ENCODE measurements around the gene LEFTY1.

The LEFTY1 gene

GRCh38 chr1:225899044-225899925 is 10.3 kb upstream of the LEFTY1 start:
- Histone ChIP-seq H3K79me2 (ENCODE audit: low read length) (no peaks in the 10 kb centered on the region), H3K9me3 (ENCODE audit: insufficient read depth, low read length) (no peaks in the 10 kb centered on the region), H3K36me3 (replicated peaks; ENCODE audit: low read depth, low read length) (no peaks in the 10 kb centered on the region), H4K20me1 (ENCODE audit: insufficient read depth, low read length) (no peaks in the 10 kb centered on the region), H3K4me3 (ENCODE audit: low read length) (no peak overlapping the region), H3K4me1 (ENCODE audit: low read length) (peaks cover 27% of the 10 kb centered on the region), H2AFZ (ENCODE audit: low read depth, low read length) (no peak overlapping the region), H3K27ac (ENCODE audit: low read length) (no peak overlapping the region), H3K9ac (ENCODE audit: low read length) (no peak overlapping the region), H3K27me3 (ENCODE audit: low read depth, low read length) (no peaks in the 10 kb centered on the region), H3K4me2 (ENCODE audit: low read length) (no peak overlapping the region)
- TF ChIP-seq EZH2phosphoT487 (IDR thresholded peaks at IDR 0.05; ENCODE audit: low read depth) (no peak), CTCF (IDR thresholded peaks at IDR 0.05; ENCODE audit: low read depth, low read length) (no peak)

DNA sequence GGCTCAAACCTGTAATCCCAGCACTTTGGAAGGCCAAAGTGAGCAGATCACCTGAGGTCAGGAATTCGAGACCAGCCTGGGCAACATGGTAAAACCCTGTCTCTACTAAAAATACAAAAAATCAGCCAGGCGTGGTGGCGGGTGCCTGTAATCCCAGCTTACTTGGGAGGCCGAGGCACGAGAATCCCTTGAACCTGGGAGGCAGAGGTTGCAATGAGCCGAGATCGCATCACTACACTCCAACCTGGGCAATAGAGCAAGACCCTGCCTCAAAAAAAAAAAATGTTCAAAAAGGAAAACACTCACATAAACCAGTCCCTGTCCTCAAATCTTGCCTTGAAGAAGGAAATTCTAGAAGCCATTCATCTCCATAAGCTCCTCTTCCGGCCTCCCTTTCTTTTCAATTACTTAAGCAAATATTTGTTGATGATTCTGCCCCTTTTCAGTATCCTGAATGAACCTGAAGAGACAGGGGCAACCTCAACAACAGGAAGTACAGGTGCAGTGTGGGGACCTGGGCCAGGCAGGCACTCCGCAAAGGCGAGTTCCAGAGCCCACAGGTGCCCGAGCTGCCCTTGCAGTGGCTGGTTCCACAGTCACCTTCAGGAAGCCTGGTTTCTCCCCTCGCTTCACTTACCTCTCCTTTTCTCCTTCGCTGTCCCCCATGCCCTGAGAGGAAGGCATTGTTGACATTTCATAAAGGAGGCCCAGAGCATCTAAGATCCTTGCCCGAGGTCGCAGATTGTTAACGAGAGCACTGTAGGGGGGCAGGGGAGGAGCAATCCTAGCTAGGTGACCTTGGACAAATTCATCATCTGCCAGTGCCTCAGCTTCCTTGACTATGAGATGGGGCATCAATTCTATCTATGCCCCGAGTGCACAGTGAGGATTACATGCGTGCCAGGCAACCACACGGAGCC is 8.9 kb upstream of the LEFTY1 start:
- Histone ChIP-seq H3K9me3 (ENCODE audit: insufficient read depth, low read length) (no peaks in the 10 kb centered on the region), H3K4me1 (ENCODE audit: low read length) (peaks cover 27% of the 10 kb centered on the region), H3K4me3 (ENCODE audit: low read length) (peak overlapping the region; percentile 9; the same call in 1 of the 2 replicates), H3K36me3 (replicated peaks; ENCODE audit: low read depth, low read length) (no peaks in the 10 kb centered on the region), H3K9ac (ENCODE audit: low read length) (peak overlapping the region; percentile 37; the same call in 1 of the 2 replicates), H3K79me2 (ENCODE audit: low read length) (no peaks in the 10 kb centered on the region), H2AFZ (ENCODE audit: low read depth, low read length) (peak overlapping the region; percentile 24; the same call in 1 of the 2 replicates), H3K27ac (ENCODE audit: low read length) (peak overlapping the region; percentile 76), H3K27me3 (ENCODE audit: low read depth, low read length) (no peaks in the 10 kb centered on the region), H3K4me2 (ENCODE audit: low read length) (peak overlapping the region; percentile 86), H4K20me1 (ENCODE audit: insufficient read depth, low read length) (no peaks in the 10 kb centered on the region)
- no peak for TF ChIP-seq CTCF (IDR thresholded peaks at IDR 0.05; ENCODE audit: low read depth, low read length)
- no peak for TF ChIP-seq EZH2phosphoT487 (IDR thresholded peaks at IDR 0.05; ENCODE audit: low read depth)

- Histone ChIP-seq H3K9me3 (ENCODE audit: insufficient read depth, low read length) (no peaks in the 10 kb centered on the region), H2AFZ (ENCODE audit: low read depth, low read length) (peak overlapping the region; percentile 87), H4K20me1 (ENCODE audit: insufficient read depth, low read length) (no peaks in the 10 kb centered on the region), H3K27me3 (ENCODE audit: low read depth, low read length) (no peaks in the 10 kb centered on the region), H3K79me2 (ENCODE audit: low read length) (no peaks in the 10 kb centered on the region), H3K4me1 (ENCODE audit: low read length) (peaks cover 27% of the 10 kb centered on the region), H3K4me2 (ENCODE audit: low read length) (peak overlapping the region; percentile 86), H3K4me3 (ENCODE audit: low read length) (peak overlapping the region; percentile 63), H3K36me3 (replicated peaks; ENCODE audit: low read depth, low read length) (no peaks in the 10 kb centered on the region), H3K9ac (ENCODE audit: low read length) (peak overlapping the region; percentile 59), H3K27ac (ENCODE audit: low read length) (peak overlapping the region; percentile 76)
- no peak for TF ChIP-seq EZH2phosphoT487 (IDR thresholded peaks at IDR 0.05; ENCODE audit: low read depth)
- TF ChIP-seq CTCF (IDR thresholded peaks at IDR 0.05; ENCODE audit: low read depth, low read length) = no peak; the same call in 1 of the 2 replicates
Observed at GRCh38 chr1:225896937-225897549, 8.1 kb upstream of the LEFTY1 start.
